ENCODE data around the gene TRIM67.

Gene TRIM67

DNA sequence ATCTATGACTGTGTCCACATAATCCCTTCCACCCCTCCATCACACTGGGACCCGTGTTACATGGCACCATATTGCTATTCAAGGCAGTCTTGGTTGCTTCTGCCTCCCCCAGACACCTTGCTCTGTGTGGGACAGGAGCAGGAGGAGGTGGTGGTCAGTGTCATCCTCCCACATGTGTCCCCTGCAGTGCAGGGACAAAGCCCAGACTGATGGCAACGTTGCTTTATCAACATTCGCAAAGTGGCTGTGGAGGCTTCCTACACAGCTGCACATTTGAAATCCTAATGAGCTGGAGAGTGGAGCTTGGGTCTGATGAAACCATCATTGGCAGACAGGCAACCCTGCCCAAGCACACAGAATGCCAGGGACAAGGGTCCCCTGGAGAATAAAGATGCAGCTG, 26.2 kb downstream of the TRIM67 start:
- ATAC-seq = no peak
- TF ChIP-seq PPARA (CRISPR knock-in tag; IDR thresholded peaks at IDR 0.05; ENCODE audit: borderline replicate concordance) (no peak), ZNF8 (CRISPR knock-in tag; IDR thresholded peaks at IDR 0.05) (no peak), TCF4 (CRISPR knock-in tag; IDR thresholded peaks at IDR 0.05; ENCODE audit: borderline replicate concordance) (no peak), ARNTL (CRISPR knock-in tag; IDR thresholded peaks at IDR 0.05; ENCODE audit: borderline replicate concordance, low read depth) (no peak)
- TF ChIP-seq, protein P1, sequence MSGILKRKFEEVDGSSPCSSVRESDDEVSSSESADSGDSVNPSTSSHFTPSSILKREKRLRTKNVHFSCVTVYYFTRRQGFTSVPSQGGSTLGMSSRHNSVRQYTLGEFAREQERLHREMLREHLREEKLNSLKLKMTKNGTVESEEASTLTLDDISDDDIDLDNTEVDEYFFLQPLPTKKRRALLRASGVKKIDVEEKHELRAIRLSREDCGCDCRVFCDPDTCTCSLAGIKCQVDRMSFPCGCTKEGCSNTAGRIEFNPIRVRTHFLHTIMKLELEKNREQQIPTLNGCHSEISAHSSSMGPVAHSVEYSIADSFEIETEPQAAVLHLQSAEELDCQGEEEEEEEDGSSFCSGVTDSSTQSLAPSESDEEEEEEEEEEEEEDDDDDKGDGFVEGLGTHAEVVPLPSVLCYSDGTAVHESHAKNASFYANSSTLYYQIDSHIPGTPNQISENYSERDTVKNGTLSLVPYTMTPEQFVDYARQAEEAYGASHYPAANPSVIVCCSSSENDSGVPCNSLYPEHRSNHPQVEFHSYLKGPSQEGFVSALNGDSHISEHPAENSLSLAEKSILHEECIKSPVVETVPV (CRISPR knock-in tag; IDR thresholded peaks at IDR 0.05) = no peak
- TF ChIP-seq, protein P2, sequence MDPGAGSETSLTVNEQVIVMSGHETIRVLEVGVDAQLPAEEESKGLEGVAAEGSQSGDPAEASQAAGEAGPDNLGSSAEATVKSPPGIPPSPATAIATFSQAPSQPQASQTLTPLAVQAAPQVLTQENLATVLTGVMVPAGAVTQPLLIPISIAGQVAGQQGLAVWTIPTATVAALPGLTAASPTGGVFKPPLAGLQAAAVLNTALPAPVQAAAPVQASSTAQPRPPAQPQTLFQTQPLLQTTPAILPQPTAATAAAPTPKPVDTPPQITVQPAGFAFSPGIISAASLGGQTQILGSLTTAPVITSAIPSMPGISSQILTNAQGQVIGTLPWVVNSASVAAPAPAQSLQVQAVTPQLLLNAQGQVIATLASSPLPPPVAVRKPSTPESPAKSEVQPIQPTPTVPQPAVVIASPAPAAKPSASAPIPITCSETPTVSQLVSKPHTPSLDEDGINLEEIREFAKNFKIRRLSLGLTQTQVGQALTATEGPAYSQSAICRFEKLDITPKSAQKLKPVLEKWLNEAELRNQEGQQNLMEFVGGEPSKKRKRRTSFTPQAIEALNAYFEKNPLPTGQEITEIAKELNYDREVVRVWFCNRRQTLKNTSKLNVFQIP (CRISPR knock-in tag; IDR thresholded peaks at IDR 0.05; ENCODE audit: borderline replicate concordance, low read depth) = no peak

DNA sequence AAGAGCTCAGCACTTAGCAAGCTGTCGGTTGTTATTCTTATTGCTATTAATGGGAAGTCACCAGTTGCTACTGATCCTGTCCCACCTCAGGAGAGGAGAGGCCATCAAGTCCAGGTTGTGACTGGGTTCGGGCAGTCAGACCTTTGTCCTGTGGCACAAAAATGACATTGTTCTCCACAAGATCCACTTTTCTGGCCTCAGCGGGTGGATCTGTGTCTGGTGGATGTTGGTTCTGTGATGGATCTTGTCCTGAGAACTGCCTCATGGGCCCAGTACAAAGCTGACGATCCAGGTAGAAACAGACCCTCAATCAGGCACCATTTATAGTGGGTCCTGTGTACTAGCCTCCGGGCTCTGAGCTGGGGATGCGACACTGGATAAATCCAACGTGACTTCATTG, 26.9 kb downstream of the TRIM67 start:
- no peak for TF ChIP-seq ZNF565 (CRISPR knock-in tag; conservative IDR thresholded peaks at IDR 0.05; ENCODE audit: low read depth)
- TF ChIP-seq ZFP30 (CRISPR knock-in tag; IDR thresholded peaks at IDR 0.05) = no peak
- TF ChIP-seq GLIS3 (CRISPR knock-in tag; IDR thresholded peaks at IDR 0.05) = no peak
- TF ChIP-seq ZC3H10 (CRISPR knock-in tag; IDR thresholded peaks at IDR 0.05) = no peak
- TF ChIP-seq ZFP3 (CRISPR knock-in tag; IDR thresholded peaks at IDR 0.05) = no peak
- TF ChIP-seq ZNF8 (CRISPR knock-in tag; IDR thresholded peaks at IDR 0.05) = no peak
- no peak for TF ChIP-seq ARNTL (CRISPR knock-in tag; IDR thresholded peaks at IDR 0.05; ENCODE audit: borderline replicate concordance, low read depth)
- TF ChIP-seq ISL1 (CRISPR knock-in tag; IDR thresholded peaks at IDR 0.05) = no peak
- TF ChIP-seq OSR1 (CRISPR knock-in tag; IDR thresholded peaks at IDR 0.05) = no peak
- TF ChIP-seq TCF4 (CRISPR knock-in tag; IDR thresholded peaks at IDR 0.05; ENCODE audit: borderline replicate concordance) = no peak
- TF ChIP-seq, protein P2 (CRISPR knock-in tag; IDR thresholded peaks at IDR 0.05; ENCODE audit: borderline replicate concordance, low read depth) = no peak
- no peak for TF ChIP-seq SNAI2 (CRISPR knock-in tag; IDR thresholded peaks at IDR 0.05)
- TF ChIP-seq BACH2 (CRISPR knock-in tag; IDR thresholded peaks at IDR 0.05; ENCODE audit: borderline replicate concordance) = no peak
- TF ChIP-seq, protein P3, sequence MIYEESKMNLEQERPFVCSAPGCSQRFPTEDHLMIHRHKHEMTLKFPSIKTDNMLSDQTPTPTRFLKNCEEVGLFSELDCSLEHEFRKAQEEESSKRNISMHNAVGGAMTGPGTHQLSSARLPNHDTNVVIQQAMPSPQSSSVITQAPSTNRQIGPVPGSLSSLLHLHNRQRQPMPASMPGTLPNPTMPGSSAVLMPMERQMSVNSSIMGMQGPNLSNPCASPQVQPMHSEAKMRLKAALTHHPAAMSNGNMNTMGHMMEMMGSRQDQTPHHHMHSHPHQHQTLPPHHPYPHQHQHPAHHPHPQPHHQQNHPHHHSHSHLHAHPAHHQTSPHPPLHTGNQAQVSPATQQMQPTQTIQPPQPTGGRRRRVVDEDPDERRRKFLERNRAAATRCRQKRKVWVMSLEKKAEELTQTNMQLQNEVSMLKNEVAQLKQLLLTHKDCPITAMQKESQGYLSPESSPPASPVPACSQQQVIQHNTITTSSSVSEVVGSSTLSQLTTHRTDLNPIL (CRISPR knock-in tag; IDR thresholded peaks at IDR 0.05; ENCODE audit: low read depth) = no peak
- TF ChIP-seq, protein P4, sequence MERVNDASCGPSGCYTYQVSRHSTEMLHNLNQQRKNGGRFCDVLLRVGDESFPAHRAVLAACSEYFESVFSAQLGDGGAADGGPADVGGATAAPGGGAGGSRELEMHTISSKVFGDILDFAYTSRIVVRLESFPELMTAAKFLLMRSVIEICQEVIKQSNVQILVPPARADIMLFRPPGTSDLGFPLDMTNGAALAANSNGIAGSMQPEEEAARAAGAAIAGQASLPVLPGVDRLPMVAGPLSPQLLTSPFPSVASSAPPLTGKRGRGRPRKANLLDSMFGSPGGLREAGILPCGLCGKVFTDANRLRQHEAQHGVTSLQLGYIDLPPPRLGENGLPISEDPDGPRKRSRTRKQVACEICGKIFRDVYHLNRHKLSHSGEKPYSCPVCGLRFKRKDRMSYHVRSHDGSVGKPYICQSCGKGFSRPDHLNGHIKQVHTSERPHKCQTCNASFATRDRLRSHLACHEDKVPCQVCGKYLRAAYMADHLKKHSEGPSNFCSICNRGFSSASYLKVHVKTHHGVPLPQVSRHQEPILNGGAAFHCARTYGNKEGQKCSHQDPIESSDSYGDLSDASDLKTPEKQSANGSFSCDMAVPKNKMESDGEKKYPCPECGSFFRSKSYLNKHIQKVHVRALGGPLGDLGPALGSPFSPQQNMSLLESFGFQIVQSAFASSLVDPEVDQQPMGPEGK (CRISPR knock-in tag; IDR thresholded peaks at IDR 0.05; ENCODE audit: borderline replicate concordance) = no peak

DNA sequence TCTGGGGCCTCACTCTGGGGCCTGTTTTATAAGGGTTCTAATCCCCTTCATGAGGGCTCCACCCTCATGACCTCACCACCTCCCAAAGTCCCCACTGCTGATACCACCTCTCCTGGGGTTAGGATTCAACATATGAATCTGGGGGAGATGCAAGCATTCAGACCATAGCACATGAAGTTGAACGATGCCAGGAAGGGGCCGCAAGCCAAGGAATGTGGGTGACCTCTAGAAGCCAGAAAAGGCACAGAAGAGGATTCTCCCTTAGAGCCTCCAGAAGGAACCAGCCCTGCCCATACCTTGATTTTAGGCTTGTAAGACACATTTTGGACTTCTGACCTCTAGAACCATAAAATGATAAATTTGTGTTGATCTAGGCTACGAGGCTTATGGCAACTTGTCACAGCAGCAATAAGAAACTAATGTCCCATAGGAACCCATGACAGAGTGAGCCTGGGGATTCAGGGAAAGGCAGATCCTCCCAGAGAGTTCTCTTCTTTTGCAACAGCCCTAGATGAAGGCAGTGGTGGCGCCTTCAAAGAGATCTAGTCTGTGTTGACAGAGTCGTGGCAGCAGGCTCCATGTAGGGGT, 27.9 kb downstream of the TRIM67 start:
- ATAC-seq = no peak
- no peak for TF ChIP-seq TOX (CRISPR knock-in tag; IDR thresholded peaks at IDR 0.05; ENCODE audit: borderline replicate concordance)
- TF ChIP-seq ESRRG (CRISPR knock-in tag; IDR thresholded peaks at IDR 0.05) = no peak
- TF ChIP-seq, protein P1 (CRISPR knock-in tag; IDR thresholded peaks at IDR 0.05) = no peak
- TF ChIP-seq, protein P2 (CRISPR knock-in tag; IDR thresholded peaks at IDR 0.05; ENCODE audit: borderline replicate concordance, low read depth) = no peak
- TF ChIP-seq, protein P5, sequence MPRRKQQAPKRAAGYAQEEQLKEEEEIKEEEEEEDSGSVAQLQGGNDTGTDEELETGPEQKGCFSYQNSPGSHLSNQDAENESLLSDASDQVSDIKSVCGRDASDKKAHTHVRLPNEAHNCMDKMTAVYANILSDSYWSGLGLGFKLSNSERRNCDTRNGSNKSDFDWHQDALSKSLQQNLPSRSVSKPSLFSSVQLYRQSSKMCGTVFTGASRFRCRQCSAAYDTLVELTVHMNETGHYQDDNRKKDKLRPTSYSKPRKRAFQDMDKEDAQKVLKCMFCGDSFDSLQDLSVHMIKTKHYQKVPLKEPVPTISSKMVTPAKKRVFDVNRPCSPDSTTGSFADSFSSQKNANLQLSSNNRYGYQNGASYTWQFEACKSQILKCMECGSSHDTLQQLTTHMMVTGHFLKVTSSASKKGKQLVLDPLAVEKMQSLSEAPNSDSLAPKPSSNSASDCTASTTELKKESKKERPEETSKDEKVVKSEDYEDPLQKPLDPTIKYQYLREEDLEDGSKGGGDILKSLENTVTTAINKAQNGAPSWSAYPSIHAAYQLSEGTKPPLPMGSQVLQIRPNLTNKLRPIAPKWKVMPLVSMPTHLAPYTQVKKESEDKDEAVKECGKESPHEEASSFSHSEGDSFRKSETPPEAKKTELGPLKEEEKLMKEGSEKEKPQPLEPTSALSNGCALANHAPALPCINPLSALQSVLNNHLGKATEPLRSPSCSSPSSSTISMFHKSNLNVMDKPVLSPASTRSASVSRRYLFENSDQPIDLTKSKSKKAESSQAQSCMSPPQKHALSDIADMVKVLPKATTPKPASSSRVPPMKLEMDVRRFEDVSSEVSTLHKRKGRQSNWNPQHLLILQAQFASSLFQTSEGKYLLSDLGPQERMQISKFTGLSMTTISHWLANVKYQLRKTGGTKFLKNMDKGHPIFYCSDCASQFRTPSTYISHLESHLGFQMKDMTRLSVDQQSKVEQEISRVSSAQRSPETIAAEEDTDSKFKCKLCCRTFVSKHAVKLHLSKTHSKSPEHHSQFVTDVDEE (CRISPR knock-in tag; IDR thresholded peaks at IDR 0.05) = no peak
- TF ChIP-seq ZC3H10 (CRISPR knock-in tag; IDR thresholded peaks at IDR 0.05) = no peak
- no peak for TF ChIP-seq PPARA (CRISPR knock-in tag; IDR thresholded peaks at IDR 0.05; ENCODE audit: borderline replicate concordance)
- TF ChIP-seq, protein P3 (CRISPR knock-in tag; IDR thresholded peaks at IDR 0.05; ENCODE audit: low read depth) = no peak
- no peak for TF ChIP-seq BACH2 (CRISPR knock-in tag; IDR thresholded peaks at IDR 0.05; ENCODE audit: borderline replicate concordance)
- no peak for TF ChIP-seq ZFP3 (CRISPR knock-in tag; IDR thresholded peaks at IDR 0.05)
- no peak for TF ChIP-seq ZNF8 (CRISPR knock-in tag; IDR thresholded peaks at IDR 0.05)
- no peak for TF ChIP-seq OSR1 (CRISPR knock-in tag; IDR thresholded peaks at IDR 0.05)

More for the DNA sequence above, 26.9 kb downstream of the TRIM67 start:
- no peak for ATAC-seq

All from SK-N-SH treated with all-trans-retinoic acid at 6 μM for 48 hours (cell line).